Thoracic aorta (tissue), 2 donors: Measurements from ENCODE around the gene SMAD9. TPM values are rescaled to one million over a fixed set of nuclear protein-coding genes. Genes with fewer than 3 reads are reported as not detected.

Experiments
- ATAC-seq: fragments of 150-250 bp; one replicate; pipeline ENCODE4 v1.8.0; 2017; ENCODE audit warnings: low read depth; ENCODE audit not compliant: insufficient number of reproducible peaks, low FRiP score
- DNase-seq: peaks from one replicate; pipeline ENCODE4 v3.0.0-alpha.2; 2020; ENCODE audit warnings: low spot score
- H3K27ac ChIP-seq, 2 donors: fragments of 200-600 bp; sonication (generic); 1 replicate in 1 of 2; 2 replicates in 1 of 2; pipeline ENCODE4 v1.5.1; 2016; ENCODE audit warnings: mild to moderate bottlenecking in 2 of 2, moderate library complexity in 2 of 2
- H3K27me3 ChIP-seq: fragments of 200-600 bp; sonication (generic); replicated peaks from 2 replicates; pipeline ENCODE4 v1.6.0; 2016; ENCODE audit warnings: mild to moderate bottlenecking; ENCODE audit not compliant: insufficient read depth
- H3K36me3 ChIP-seq: fragments of 200-600 bp; sonication (generic); one replicate; pipeline ENCODE4 v1.5.1; 2016
- H3K4me1 ChIP-seq, 2 donors: fragments of 200-600 bp; sonication (generic); 1 replicate in 1 of 2; 2 replicates in 1 of 2; pipeline versions ENCODE4 v1.5.1 to v1.6.0; 2016; ENCODE audit warnings: low read depth in 2 of 2, mild to moderate bottlenecking in 1 of 2; ENCODE audit not compliant: control insufficient read depth in 1 of 2
- H3K4me3 ChIP-seq: fragments of 200-600 bp; sonication (generic); 2 replicates; pipeline ENCODE4 v1.5.1; 2016; ENCODE audit warnings: mild to moderate bottlenecking
- H3K9me3 ChIP-seq: fragments of 200-600 bp; sonication (generic); 2 replicates; pipeline ENCODE4 v1.5.1; 2016
- total RNA-seq, 2 donors: library from RNA; depleted of rRNA; stranded (reverse); fragments of >200 nt; gene quantifications; one replicate each; pipeline versions ENCODE4 v1.1.0 to v1.2.3, GENCODE V29; 2016
- TF ChIP-seq, protein P1 (sequence below): fragments of 200-600 bp; sonication (generic); IDR thresholded peaks from one replicate; pipeline ENCODE4 v1.5.1; 2019; ENCODE audit warnings: antibody characterized with exemption

SMAD9 gene
- total RNA-seq = 10 to 100 TPM; 34.9 to 36.6 TPM

DNA sequence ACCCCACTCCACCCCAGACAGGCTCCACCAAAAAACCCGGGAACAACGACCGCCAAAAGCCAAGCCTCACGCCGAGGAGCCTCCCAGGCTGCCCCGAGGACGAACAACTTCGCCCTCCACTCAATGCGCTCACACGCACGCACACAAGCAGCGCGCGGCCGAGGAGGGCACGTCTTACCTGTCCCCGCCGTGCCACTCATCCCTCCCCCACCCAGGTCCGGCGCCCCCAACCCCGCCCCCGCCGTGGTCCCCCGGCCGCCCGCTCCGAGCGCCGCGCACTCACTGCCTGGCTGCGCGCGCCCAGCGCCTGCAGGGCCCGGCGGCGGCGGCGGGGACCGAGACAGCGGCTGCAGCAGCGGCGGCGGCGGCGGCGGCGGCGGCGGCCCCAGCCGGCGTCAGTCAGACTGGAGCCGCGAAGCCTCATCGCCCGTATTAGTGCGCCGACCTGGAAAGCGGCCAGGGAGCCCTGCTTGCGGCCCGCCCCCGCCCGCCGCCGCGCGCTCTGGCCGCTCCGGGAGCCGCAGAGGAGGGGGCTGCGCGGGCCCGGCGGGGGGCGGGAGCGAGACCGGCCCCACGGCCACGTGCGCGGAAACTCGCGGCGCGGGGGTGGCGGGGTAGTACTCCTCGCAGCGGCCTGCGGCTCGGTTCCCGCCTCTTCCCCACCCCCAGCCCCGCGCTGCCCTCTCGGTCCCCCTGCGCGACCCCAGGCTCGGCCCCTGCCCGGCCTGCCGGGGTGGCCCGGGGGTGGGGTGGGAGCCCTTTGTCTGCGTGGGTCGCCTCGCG lies at the start of gene SMAD9:
SMAD9 (minus strand) TSS at position 406 of the 783 bp plus-strand sequence. CDS start 40,549 bp downstream, outside the sequence.
- peak; percentile 52 for DNase-seq
- peak within 1 kb of the TSS; percentile 80 for H3K27ac ChIP-seq
- H3K36me3 ChIP-seq = no peaks in the 10 kb centered on the region
- TF ChIP-seq, protein P1, sequence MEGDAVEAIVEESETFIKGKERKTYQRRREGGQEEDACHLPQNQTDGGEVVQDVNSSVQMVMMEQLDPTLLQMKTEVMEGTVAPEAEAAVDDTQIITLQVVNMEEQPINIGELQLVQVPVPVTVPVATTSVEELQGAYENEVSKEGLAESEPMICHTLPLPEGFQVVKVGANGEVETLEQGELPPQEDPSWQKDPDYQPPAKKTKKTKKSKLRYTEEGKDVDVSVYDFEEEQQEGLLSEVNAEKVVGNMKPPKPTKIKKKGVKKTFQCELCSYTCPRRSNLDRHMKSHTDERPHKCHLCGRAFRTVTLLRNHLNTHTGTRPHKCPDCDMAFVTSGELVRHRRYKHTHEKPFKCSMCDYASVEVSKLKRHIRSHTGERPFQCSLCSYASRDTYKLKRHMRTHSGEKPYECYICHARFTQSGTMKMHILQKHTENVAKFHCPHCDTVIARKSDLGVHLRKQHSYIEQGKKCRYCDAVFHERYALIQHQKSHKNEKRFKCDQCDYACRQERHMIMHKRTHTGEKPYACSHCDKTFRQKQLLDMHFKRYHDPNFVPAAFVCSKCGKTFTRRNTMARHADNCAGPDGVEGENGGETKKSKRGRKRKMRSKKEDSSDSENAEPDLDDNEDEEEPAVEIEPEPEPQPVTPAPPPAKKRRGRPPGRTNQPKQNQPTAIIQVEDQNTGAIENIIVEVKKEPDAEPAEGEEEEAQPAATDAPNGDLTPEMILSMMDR = no peak
- peak; percentile 7 for ATAC-seq
- peak within 1 kb of the TSS; percentile 91 for H3K4me3 ChIP-seq
- H3K9me3 ChIP-seq = no peaks in the 10 kb centered on the region
- H3K27me3 ChIP-seq = no peaks in the 10 kb centered on the region
- peaks cover 8 to 36% of the 10 kb centered on the region in 2 donors for H3K4me1 ChIP-seq

GRCh38 chr13:36966404-36966803 lies 46.4 kb upstream of the SMAD9 start:
- Histone ChIP-seq H3K4me1 (no peaks in the 10 kb centered on the region), H3K27ac (no peak overlapping the region), H3K4me3 (no peak overlapping the region), H3K9me3 (no peaks in the 10 kb centered on the region), H3K36me3 (peaks cover 21% of the 10 kb centered on the region), H3K27me3 (no peaks in the 10 kb centered on the region)
- DNase-seq (no peak), ATAC-seq (no peak)
- TF ChIP-seq, protein P1 = no peak

GRCh38 chr13:36965767-36966166 lies 45.7 kb upstream of the SMAD9 start:
- no peak for ATAC-seq
- Histone ChIP-seq H3K36me3 (peaks cover 21% of the 10 kb centered on the region), H3K4me3 (no peak overlapping the region), H3K4me1 (no peaks in the 10 kb centered on the region), H3K27me3 (no peaks in the 10 kb centered on the region), H3K9me3 (no peaks in the 10 kb centered on the region), H3K27ac (no peak overlapping the region)
- TF ChIP-seq, protein P1 = no peak
- DNase-seq = no peak

GRCh38 chr13:36959456-36960116 lies 39.5 kb upstream of the SMAD9 start:
- Histone ChIP-seq H3K27ac (peak overlapping the region; percentile 14 to 25), H3K27me3 (no peaks in the 10 kb centered on the region), H3K36me3 (peaks cover 11% of the 10 kb centered on the region), H3K4me3 (no peak overlapping the region), H3K9me3 (no peaks in the 10 kb centered on the region), H3K4me1 (peaks cover 9 to 14% of the 10 kb centered on the region in 2 donors)
- TF ChIP-seq, protein P1 = no peak
- DNase-seq = no peak
- ATAC-seq = no peak

GRCh38 chr13:36954542-36954941 lies 34.5 kb upstream of the SMAD9 start:
- ATAC-seq (no peak), DNase-seq (no peak)
- Histone ChIP-seq H3K9me3 (no peaks in the 10 kb centered on the region), H3K36me3 (peaks cover 12% of the 10 kb centered on the region), H3K4me1 (peaks cover 8% of the 10 kb centered on the region in 2 donors), H3K4me3 (no peak overlapping the region), H3K27me3 (no peaks in the 10 kb centered on the region), H3K27ac (no peak overlapping the region)
- TF ChIP-seq, protein P1 = no peak
